ENCODE measurements around the gene SPHK2. TPM values are rescaled to one million over a fixed set of nuclear protein-coding genes. Genes with fewer than 3 reads are reported as not detected.

SPHK2 gene
- total and polyA plus RNA-seq, 2 of the 8 experiments (the other 6 are each of a cell fraction or from before 2014, with no cell fraction given) = 43.9 to 60.9 TPM

DNA sequence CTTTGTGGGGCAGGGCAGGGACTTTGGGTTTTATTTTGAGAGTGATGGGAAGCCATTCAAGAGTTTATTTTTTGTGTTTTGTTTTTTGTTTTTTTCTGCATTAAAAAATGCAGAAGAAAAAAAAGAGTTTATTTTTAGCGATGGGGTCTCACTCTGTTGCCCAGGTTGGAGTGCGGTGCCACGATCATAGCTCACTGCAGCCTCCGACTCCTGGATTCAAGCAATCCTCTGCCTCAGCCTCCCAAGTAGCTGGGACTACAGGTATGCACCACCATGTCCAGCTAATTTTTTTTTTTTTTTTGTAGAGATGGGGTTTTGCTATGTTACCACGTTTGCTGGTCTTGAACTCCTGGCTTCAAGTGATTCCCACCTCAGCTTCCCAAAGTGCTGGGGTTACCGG is 39.2 kb downstream of the SPHK2 start (continued):
- no peak for TF ChIP-seq CHD7 (IDR thresholded peaks at IDR 0.05; ENCODE audit: insufficient replicate concordance, low read length)
- no peak for TF ChIP-seq KDM5A (IDR thresholded peaks at IDR 0.05; ENCODE audit: low read length)
- TF ChIP-seq EP300 (IDR thresholded peaks at IDR 0.05; ENCODE audit: borderline replicate concordance in 1 of 2, low read depth in 2 of 2, low read length in 2 of 2) = no peak

All from H1 (cell line).